Peyer's patch (tissue), 4 donors: ENCODE measurements around the gene BGN. TPM values are rescaled to one million over a fixed set of nuclear protein-coding genes. Genes with fewer than 3 reads are reported as not detected.

Source experiments
- DNase-seq, 3 donors: peaks; one replicate each; pipeline ENCODE4 v3.0.0-alpha.2; 2017 to 2019
- H3K27ac ChIP-seq, 4 donors: fragments of 200-600 bp; sonication (generic); one replicate each; pipeline ENCODE4 v1.5.1; 2016 to 2019
- H3K27me3 ChIP-seq, 2 donors: fragments of 200-600 bp; sonication (generic); one replicate each; pipeline ENCODE4 v1.5.1; 2019
- H3K36me3 ChIP-seq, 3 donors: fragments of 200-600 bp; sonication (generic); one replicate each; pipeline ENCODE4 v1.5.1; 2016 to 2019
- H3K4me1 ChIP-seq, 4 donors: fragments of 200-600 bp; sonication (generic); one replicate each; pipeline ENCODE4 v1.5.1; 2016 to 2019
- H3K4me3 ChIP-seq, 4 donors: fragments of 200-600 bp; sonication (generic); 1 replicate in 3 of 4; 2 replicates in 1 of 4; pipeline ENCODE4 v1.5.1; 2016 to 2019; ENCODE audit warnings: mild to moderate bottlenecking in 1 of 4
- H3K9me3 ChIP-seq, 4 donors: fragments of 200-600 bp; sonication (generic); one replicate each; pipeline ENCODE4 v1.5.1; 2016 to 2019; ENCODE audit warnings: mild to moderate bottlenecking in 1 of 4
- POLR2A ChIP-seq, 2 donors: fragments of 450-650 bp; IDR thresholded peaks; one replicate each; pipeline ENCODE4 v1.5.1; 2017; ENCODE audit warnings: antibody characterized with exemption in 2 of 2, mild to moderate bottlenecking in 2 of 2, moderate library complexity in 2 of 2
- total RNA-seq, 4 donors: library from RNA; depleted of rRNA; stranded (reverse); fragments of >200 nt; gene quantifications; one replicate each; pipeline ENCODE4 v1.1.0, GENCODE V29; 2016
- TF ChIP-seq, protein P1 (sequence below), 6 experiments: fragments of 450-650 bp in 4 of 6; fragments of 200-600 bp in 2 of 6; sonication (generic) in 1 of 6; IDR thresholded peaks; one replicate each; pipeline ENCODE4 v1.5.1; 2017 to 2019; ENCODE audit warnings: antibody characterized with exemption in 6 of 6, mild to moderate bottlenecking in 3 of 6, moderate library complexity in 1 of 6

BGN gene
- total RNA-seq, 4 donors from 2014 or later = 2.5 to 28.9 (median 11.7) TPM

DNA sequence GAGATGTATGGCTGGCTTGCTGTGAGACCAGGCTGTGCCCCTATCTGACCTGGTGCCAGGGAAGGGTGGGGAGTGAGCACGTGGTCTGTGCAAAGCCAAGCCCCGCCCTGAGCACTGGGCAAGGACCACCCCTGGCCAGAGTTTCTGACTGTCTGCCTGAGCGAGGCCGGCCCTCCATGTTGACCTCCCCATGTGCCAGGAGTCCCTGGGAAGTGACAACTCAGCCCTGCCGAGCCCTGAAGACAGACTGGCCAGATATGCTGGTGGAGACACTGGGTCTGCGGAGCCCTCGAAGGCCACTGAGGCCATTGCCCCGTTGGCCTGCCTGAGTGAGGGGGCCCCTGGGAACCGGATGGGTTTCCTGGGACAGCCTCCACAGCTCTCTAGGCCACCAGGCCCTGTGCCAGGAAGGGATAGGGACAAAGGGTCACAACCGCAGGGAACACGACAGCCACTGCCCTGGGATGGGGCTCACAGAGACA is 7.1 kb upstream of the BGN start:
- no peak for TF ChIP-seq POLR2A (IDR thresholded peaks at IDR 0.05)
- TF ChIP-seq, protein P1, sequence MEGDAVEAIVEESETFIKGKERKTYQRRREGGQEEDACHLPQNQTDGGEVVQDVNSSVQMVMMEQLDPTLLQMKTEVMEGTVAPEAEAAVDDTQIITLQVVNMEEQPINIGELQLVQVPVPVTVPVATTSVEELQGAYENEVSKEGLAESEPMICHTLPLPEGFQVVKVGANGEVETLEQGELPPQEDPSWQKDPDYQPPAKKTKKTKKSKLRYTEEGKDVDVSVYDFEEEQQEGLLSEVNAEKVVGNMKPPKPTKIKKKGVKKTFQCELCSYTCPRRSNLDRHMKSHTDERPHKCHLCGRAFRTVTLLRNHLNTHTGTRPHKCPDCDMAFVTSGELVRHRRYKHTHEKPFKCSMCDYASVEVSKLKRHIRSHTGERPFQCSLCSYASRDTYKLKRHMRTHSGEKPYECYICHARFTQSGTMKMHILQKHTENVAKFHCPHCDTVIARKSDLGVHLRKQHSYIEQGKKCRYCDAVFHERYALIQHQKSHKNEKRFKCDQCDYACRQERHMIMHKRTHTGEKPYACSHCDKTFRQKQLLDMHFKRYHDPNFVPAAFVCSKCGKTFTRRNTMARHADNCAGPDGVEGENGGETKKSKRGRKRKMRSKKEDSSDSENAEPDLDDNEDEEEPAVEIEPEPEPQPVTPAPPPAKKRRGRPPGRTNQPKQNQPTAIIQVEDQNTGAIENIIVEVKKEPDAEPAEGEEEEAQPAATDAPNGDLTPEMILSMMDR (IDR thresholded peaks at IDR 0.05) = no peak
- DNase-seq = no peak
- Histone ChIP-seq H3K27ac (peak overlapping the region in 1 of 4 donors; percentile 25), H3K4me1 (no peaks in the 10 kb centered on the region), H3K9me3 (no peaks in the 10 kb centered on the region), H3K27me3 (no peaks in the 10 kb centered on the region), H3K36me3 (no peaks in the 10 kb centered on the region), H3K4me3 (no peak overlapping the region)

DNA sequence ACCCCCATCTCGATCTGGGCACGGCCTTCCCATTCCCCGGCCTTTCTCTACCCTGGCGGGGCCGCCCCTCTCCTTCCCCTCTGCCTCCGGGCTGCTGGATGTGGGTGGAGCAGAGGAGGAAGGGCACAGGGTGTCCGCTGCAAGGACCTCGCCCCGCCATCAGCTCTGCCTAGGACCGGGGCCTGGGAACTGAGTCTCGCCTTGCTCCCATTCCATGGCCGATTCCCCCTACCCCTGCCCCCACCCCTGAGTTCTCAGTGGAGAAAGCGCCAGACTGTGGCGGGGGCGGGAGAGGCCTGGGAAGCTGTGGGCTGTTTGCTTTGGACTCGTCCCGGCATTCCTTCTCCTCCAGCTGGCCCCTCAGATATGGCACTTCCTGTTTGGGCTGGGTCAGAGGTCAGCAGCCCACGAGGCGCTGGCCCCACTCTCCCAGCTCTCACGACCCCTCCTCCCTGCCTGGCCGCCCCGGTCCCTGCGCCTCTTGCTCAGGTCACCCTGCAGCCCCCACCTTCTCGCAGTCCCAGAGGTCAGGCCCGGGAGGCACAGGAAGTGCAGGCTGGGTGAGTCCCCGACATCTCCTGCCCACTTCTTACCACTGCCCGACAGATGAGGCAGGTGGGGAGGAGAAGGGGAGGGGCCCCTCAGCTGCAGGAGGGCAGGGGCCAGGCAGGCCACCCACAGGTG is 6.4 kb upstream of the BGN start:
- DNase-seq = no peak
- Histone ChIP-seq H3K27ac (peak overlapping the region in 1 of 4 donors; percentile 25), H3K27me3 (no peaks in the 10 kb centered on the region)

DNA sequence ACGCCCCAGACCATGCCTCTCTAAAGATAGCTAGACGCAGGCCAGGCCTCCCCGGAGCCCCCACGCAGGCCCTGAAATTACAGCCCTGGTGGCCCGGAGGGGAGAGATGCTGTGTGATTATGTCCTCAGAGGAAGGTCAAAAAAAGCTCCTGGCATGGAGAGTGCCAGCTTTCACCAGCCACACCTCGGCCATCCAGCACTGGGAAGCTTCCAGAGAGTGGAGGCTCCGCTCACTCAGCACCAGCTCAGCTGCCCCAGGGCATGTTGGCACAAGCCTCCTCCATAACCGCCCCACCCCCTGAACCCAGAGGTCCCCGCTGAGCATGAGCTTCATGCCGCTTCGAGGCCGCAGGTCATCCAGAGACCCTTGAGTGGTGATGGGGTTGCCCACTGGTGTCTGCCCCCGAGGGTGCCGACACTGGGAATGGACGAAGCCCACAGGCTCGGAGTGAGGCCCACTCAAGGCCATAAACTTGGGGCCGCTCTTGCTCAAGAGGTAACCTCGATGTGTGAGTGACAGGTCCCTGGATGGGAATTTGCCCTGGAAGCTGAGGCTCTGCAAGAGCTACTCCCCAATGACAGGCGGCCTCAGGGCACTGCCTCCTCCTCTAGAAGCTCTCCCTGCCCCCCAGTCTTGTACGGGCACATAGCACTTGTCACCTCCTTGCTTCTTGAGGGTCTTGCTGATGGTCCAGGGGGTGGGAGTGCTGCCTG is 4.4 kb upstream of the BGN start:
- no peaks in the 10 kb centered on the region for H3K9me3 ChIP-seq
- H3K4me1 ChIP-seq = no peaks in the 10 kb centered on the region
- no peaks in the 10 kb centered on the region for H3K27me3 ChIP-seq
- no peak for DNase-seq
- H3K4me3 ChIP-seq = no peak overlapping the region
- no peak overlapping the region for H3K27ac ChIP-seq
- H3K36me3 ChIP-seq = no peaks in the 10 kb centered on the region
- TF ChIP-seq, protein P1 (IDR thresholded peaks at IDR 0.05) = no peak
- TF ChIP-seq POLR2A (IDR thresholded peaks at IDR 0.05) = no peak

More for the DNA sequence above, 6.4 kb upstream of the BGN start:
- H3K36me3 ChIP-seq = no peaks in the 10 kb centered on the region
- no peak overlapping the region for H3K4me3 ChIP-seq
- no peaks in the 10 kb centered on the region for H3K4me1 ChIP-seq
- no peaks in the 10 kb centered on the region for H3K9me3 ChIP-seq
- TF ChIP-seq, protein P1 (IDR thresholded peaks at IDR 0.05) = no peak
- no peak for TF ChIP-seq POLR2A (IDR thresholded peaks at IDR 0.05)

DNA sequence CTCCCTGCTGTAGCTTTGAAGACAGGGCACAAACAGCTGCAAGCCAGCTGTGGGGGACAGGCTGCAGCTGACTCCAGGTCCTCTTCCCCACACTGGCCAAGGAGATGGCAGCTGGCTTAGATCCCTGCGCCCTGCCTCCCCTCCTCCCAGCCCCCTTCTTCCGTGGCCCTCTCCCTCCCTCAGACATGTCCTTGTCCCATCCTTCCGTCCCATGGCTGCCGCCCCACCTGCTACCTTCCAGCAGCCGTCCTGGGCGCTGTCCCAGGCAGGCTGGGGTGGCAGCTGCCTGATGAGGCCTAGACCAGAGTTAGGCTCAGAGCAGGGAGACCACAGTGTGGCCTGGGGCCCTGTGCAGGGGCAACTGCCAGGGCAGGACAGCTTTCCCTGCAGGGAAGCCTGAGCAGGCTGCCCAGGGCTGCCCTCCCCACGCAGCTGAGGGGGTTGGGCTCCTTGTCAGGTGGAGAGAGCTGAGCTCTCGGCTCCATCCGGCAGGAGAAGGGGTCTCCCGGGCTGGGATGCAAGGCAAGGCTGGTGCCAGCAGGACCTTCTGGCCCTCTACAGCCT is 3.3 kb upstream of the BGN start:
- H3K27ac ChIP-seq = no peak overlapping the region
- no peak for DNase-seq
- H3K4me3 ChIP-seq = no peak overlapping the region
- H3K36me3 ChIP-seq = no peaks in the 10 kb centered on the region
- no peaks in the 10 kb centered on the region for H3K4me1 ChIP-seq
- H3K27me3 ChIP-seq = no peaks in the 10 kb centered on the region
- no peak for TF ChIP-seq POLR2A (IDR thresholded peaks at IDR 0.05)
- TF ChIP-seq, protein P1 (IDR thresholded peaks at IDR 0.05) = no peak
- no peaks in the 10 kb centered on the region for H3K9me3 ChIP-seq

GRCh38 chrX:153491918-153492317 is 2.9 kb upstream of the BGN start:
- H3K27ac ChIP-seq = no peak overlapping the region
- no peaks in the 10 kb centered on the region for H3K27me3 ChIP-seq
- no peak overlapping the region for H3K4me3 ChIP-seq
- no peaks in the 10 kb centered on the region for H3K36me3 ChIP-seq
- H3K4me1 ChIP-seq = no peaks in the 10 kb centered on the region
- no peaks in the 10 kb centered on the region for H3K9me3 ChIP-seq
- DNase-seq = no peak
- TF ChIP-seq POLR2A (IDR thresholded peaks at IDR 0.05) = no peak
- TF ChIP-seq, protein P1 (IDR thresholded peaks at IDR 0.05) = no peak
